Esophagus squamous epithelium (tissue), 4 donors: ENCODE data around the gene GAB2.

Experiments used
- CTCF ChIP-seq, 6 experiments: fragments of 450-650 bp in 4 of 6; fragments of 200-600 bp in 2 of 6; sonication (generic) in 2 of 6; IDR thresholded peaks; one replicate each; pipeline ENCODE4 v1.5.1; 2016 to 2019; ENCODE audit warnings: antibody characterized with exemption in 6 of 6, mild to moderate bottlenecking in 4 of 6, moderate library complexity in 4 of 6
- POLR2A ChIP-seq, 4 donors: fragments of 450-650 bp; IDR thresholded peaks; one replicate each; pipeline ENCODE4 v1.6.1; 2017; ENCODE audit warnings: antibody characterized with exemption in 4 of 4, mild to moderate bottlenecking in 4 of 4, moderate library complexity in 3 of 4

- TF ChIP-seq CTCF (IDR thresholded peaks at IDR 0.05) (no peak), POLR2A (IDR thresholded peaks at IDR 0.05) (no peak)
Observed at GRCh38 chr11:78205256-78205655, 212.4 kb downstream of the GAB2 start.
